ENCODE results near the gene ZBTB1. TPM values are rescaled to one million over a fixed set of nuclear protein-coding genes. Genes with fewer than 3 reads are reported as not detected.

ZBTB1 gene
- total RNA-seq, 1 experiment from 2014 or later: 37.8 TPM

- Mint-ChIP-seq H3K27ac (peak overlapping the region in 1 of 3 experiments; percentile 14; a peak in 2 of 7 replicates), H3K4me1 (peaks cover 6 to 11% of the 10 kb centered on the region in 2 experiments), H3K9me3 (no peaks in the 10 kb centered on the region)
Measured at GRCh38 chr14:64475585-64476273, 28.8 kb upstream of the ZBTB1 start.

More at GRCh38 chr14:64475585-64476273, 28.8 kb upstream of the ZBTB1 start:
- no peak for TF ChIP-seq CTCF (conservative IDR thresholded peaks at IDR 0.05)
- no peak overlapping the region for H2BK12ac ChIP-seq (ENCODE audit: insufficient read length, low read depth, low read length)
- no peaks in the 10 kb centered on the region for H3K4me1 ChIP-seq (ENCODE audit: insufficient read depth, low read length)
- H3K4me2 ChIP-seq (ENCODE audit: insufficient read depth, insufficient read length, low read length): no peak overlapping the region
- no CpG with 5 or more reads among the region's 8 CpGs for WGBS (ENCODE audit: extremely low coverage, insufficient read length, low lambda C conversion rate)
- Mint-ChIP-seq H3K36me3 (ENCODE audit: insufficient read depth in 1 of 3, low read depth in 3 of 3) (no peaks in the 10 kb centered on the region; a peak in 2 of 7 replicates), H3K4me3 (no peak overlapping the region), H3K27me3 (ENCODE audit: low read depth) (no peaks in the 10 kb centered on the region)
- H2BK5ac ChIP-seq (ENCODE audit: insufficient read length, low read length): no peak overlapping the region
- H3K23ac ChIP-seq (ENCODE audit: insufficient read length, low read depth, low read length): no peak overlapping the region
- H4K20me1 ChIP-seq (ENCODE audit: control insufficient read depth, insufficient read depth, insufficient read length): no peaks in the 10 kb centered on the region
- H3K18ac ChIP-seq (ENCODE audit: insufficient read length, low read depth, low read length): no peak overlapping the region
- no peaks in the 10 kb centered on the region for H3K27me3 ChIP-seq (ENCODE audit: insufficient read depth, low read length)
- H3K4ac ChIP-seq (ENCODE audit: low read depth, low read length): no peak overlapping the region
- H3K79me1 ChIP-seq (ENCODE audit: insufficient read depth, low read depth, low read length, poor library complexity, severe bottlenecking): no peaks in the 10 kb centered on the region
- no peak overlapping the region for H3K27ac ChIP-seq (ENCODE audit: insufficient read length, low read depth, low read length)
- no peak overlapping the region for H4K5ac ChIP-seq (ENCODE audit: insufficient read length, low read depth, low read length)
- no peaks in the 10 kb centered on the region for H3K79me2 ChIP-seq (ENCODE audit: insufficient read depth, low read length)
- H3K9ac ChIP-seq (ENCODE audit: extremely low read depth, insufficient read length, low read length): no peak overlapping the region
- H2BK120ac ChIP-seq (ENCODE audit: low read depth, low read length, poor library complexity, severe bottlenecking): no peak overlapping the region
- H2AFZ ChIP-seq (ENCODE audit: low read length): no peak overlapping the region
- no peaks in the 10 kb centered on the region for H3K9me3 ChIP-seq (ENCODE audit: control insufficient read depth, low read depth, low read length)
- H3K23me2 ChIP-seq (ENCODE audit: insufficient read length, low read depth, low read length, poor library complexity, severe bottlenecking): no peaks in the 10 kb centered on the region
- no peak overlapping the region for H3K14ac ChIP-seq (ENCODE audit: insufficient read depth, low read length)
- H2AK5ac ChIP-seq (ENCODE audit: insufficient read length, low read length): no peak overlapping the region
- H3K56ac ChIP-seq (ENCODE audit: insufficient read length, low read depth, low read length): no peak overlapping the region
- H2BK15ac ChIP-seq (ENCODE audit: low read depth, low read length): no peak overlapping the region
- DNase-seq: no peak
- H3T11ph ChIP-seq (ENCODE audit: low read length): no peak overlapping the region
- H2BK20ac ChIP-seq (ENCODE audit: low read depth, low read length, poor library complexity, severe bottlenecking): no peak overlapping the region
- no peak overlapping the region for H4K91ac ChIP-seq (ENCODE audit: insufficient read length, low read depth, low read length)
- H4K8ac ChIP-seq (replicated peaks; ENCODE audit: insufficient read length, low read depth, low read length): no peak overlapping the region
